Uterus (tissue), 2 donors: ENCODE results near the gene PACS1.

Experiments
- POLR2A ChIP-seq, 2 donors: fragments of 450-650 bp; IDR thresholded peaks; one replicate each; pipeline ENCODE4 v1.6.1; 2016; ENCODE audit warnings: antibody characterized with exemption in 2 of 2, mild to moderate bottlenecking in 1 of 2, moderate library complexity in 1 of 2
- TF ChIP-seq, protein P1 (sequence below), 4 experiments: fragments of 200-600 bp in 2 of 4; fragments of 450-650 bp in 2 of 4; sonication (generic) in 2 of 4; IDR thresholded peaks; one replicate each; pipeline ENCODE4 v1.5.1; 2016 to 2019; ENCODE audit warnings: antibody characterized with exemption in 4 of 4, mild to moderate bottlenecking in 2 of 4, moderate library complexity in 1 of 4

- TF ChIP-seq, protein P1, sequence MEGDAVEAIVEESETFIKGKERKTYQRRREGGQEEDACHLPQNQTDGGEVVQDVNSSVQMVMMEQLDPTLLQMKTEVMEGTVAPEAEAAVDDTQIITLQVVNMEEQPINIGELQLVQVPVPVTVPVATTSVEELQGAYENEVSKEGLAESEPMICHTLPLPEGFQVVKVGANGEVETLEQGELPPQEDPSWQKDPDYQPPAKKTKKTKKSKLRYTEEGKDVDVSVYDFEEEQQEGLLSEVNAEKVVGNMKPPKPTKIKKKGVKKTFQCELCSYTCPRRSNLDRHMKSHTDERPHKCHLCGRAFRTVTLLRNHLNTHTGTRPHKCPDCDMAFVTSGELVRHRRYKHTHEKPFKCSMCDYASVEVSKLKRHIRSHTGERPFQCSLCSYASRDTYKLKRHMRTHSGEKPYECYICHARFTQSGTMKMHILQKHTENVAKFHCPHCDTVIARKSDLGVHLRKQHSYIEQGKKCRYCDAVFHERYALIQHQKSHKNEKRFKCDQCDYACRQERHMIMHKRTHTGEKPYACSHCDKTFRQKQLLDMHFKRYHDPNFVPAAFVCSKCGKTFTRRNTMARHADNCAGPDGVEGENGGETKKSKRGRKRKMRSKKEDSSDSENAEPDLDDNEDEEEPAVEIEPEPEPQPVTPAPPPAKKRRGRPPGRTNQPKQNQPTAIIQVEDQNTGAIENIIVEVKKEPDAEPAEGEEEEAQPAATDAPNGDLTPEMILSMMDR (IDR thresholded peaks at IDR 0.05): no peak
- no peak for TF ChIP-seq POLR2A (IDR thresholded peaks at IDR 0.05)
Observed at GRCh38 chr11:66240781-66241136, 170.7 kb downstream of the PACS1 start.
